Upper lobe of left lung (tissue), 4 donors: Measurements from ENCODE around the gene CFAP299.

ENCODE experiments used
- POLR2AphosphoS5 ChIP-seq, 2 donors: sonication (generic); formaldehyde crosslinking; IDR thresholded peaks; one replicate each; pipeline ENCODE4 v1.5.1; 2017; ENCODE audit warnings: antibody characterized with exemption in 2 of 2
- TF ChIP-seq, protein P1 (sequence below), 6 experiments: fragments of 450-650 bp in 4 of 6; fragments of 200-600 bp in 2 of 6; sonication (generic) in 2 of 6; IDR thresholded peaks; one replicate each; pipeline ENCODE4 v1.5.1; 2016 to 2019; ENCODE audit warnings: antibody characterized with exemption in 6 of 6

DNA sequence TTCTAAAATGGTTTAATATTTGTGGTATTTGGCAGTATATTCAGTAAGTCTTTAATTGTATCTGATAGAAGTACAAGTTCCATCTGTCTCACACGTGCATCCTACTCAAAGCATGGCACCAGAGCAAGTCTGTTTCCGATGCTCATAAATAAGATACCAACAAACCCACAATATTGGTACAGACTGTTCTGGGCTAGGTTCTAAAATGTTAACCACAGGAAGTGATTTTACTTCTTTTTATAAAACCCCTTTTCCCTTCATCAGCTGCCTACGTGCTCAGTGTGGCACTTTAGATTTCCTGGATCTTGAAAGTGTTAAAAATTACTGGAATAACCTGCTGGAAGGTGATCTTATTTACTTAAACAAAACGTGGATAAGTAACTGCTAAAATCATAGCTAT is 165.1 kb downstream of the CFAP299 start:
- TF ChIP-seq POLR2AphosphoS5 (IDR thresholded peaks at IDR 0.05) = no peak
- TF ChIP-seq, protein P1, sequence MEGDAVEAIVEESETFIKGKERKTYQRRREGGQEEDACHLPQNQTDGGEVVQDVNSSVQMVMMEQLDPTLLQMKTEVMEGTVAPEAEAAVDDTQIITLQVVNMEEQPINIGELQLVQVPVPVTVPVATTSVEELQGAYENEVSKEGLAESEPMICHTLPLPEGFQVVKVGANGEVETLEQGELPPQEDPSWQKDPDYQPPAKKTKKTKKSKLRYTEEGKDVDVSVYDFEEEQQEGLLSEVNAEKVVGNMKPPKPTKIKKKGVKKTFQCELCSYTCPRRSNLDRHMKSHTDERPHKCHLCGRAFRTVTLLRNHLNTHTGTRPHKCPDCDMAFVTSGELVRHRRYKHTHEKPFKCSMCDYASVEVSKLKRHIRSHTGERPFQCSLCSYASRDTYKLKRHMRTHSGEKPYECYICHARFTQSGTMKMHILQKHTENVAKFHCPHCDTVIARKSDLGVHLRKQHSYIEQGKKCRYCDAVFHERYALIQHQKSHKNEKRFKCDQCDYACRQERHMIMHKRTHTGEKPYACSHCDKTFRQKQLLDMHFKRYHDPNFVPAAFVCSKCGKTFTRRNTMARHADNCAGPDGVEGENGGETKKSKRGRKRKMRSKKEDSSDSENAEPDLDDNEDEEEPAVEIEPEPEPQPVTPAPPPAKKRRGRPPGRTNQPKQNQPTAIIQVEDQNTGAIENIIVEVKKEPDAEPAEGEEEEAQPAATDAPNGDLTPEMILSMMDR (IDR thresholded peaks at IDR 0.05) = no peak
